ENCODE data around the gene ACTA2. TPM values are rescaled to one million over a fixed set of nuclear protein-coding genes. Genes with fewer than 3 reads are reported as not detected.
A peak's percentile ranks its signal among the peaks of the same experiment; 100 is the strongest.

Gene ACTA2
- polyA plus RNA-seq, 2 donors, result 164 to 713 TPM

DNA sequence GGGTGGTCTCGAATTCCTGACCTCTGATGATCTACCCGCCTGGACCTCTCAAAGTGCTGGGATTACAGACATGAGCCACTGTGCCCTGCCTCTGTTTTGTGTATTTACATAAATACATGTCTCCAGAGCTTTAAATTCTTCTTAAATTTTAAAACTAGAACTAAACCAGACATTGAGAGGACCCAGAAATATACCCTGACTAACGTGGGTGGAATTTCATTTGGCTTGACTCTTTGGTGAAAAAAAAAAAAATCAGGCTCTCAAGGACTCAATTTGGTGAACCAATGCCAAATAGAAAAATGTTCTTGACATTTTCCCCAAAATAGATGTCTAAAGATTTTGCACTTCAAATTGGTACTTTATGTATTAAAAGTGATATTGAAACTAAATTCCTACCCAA, 21.4 kb upstream of the ACTA2 start:
- H3K27me3 ChIP-seq (ENCODE audit: control insufficient read depth in 1 of 2, insufficient read depth in 2 of 2, low read length in 2 of 2), result no peaks in the 10 kb centered on the region
- H3K4me1 ChIP-seq (ENCODE audit: control insufficient read depth in 2 of 2, insufficient read depth in 2 of 2, low read length in 1 of 2), result no peaks in the 10 kb centered on the region
- H3K36me3 ChIP-seq (ENCODE audit: control insufficient read depth in 2 of 2, insufficient read depth in 2 of 2, low read length in 1 of 2), result no peaks in the 10 kb centered on the region
- H3K4me3 ChIP-seq (ENCODE audit: low read depth in 1 of 2, low read length in 2 of 2), result no peak overlapping the region
- H3K9me3 ChIP-seq (ENCODE audit: control insufficient read depth in 2 of 2, insufficient read depth in 1 of 2, low read depth in 1 of 2, low read length in 1 of 2), result no peaks in the 10 kb centered on the region
- H3K27ac ChIP-seq (ENCODE audit: low read depth in 2 of 2, low read length in 1 of 2), result peak overlapping the region in 1 of 2 donors; percentile 42
- WGBS, 2 donors, result 74 to 79% methylated on average over 3 of the region's 3 CpGs

DNA sequence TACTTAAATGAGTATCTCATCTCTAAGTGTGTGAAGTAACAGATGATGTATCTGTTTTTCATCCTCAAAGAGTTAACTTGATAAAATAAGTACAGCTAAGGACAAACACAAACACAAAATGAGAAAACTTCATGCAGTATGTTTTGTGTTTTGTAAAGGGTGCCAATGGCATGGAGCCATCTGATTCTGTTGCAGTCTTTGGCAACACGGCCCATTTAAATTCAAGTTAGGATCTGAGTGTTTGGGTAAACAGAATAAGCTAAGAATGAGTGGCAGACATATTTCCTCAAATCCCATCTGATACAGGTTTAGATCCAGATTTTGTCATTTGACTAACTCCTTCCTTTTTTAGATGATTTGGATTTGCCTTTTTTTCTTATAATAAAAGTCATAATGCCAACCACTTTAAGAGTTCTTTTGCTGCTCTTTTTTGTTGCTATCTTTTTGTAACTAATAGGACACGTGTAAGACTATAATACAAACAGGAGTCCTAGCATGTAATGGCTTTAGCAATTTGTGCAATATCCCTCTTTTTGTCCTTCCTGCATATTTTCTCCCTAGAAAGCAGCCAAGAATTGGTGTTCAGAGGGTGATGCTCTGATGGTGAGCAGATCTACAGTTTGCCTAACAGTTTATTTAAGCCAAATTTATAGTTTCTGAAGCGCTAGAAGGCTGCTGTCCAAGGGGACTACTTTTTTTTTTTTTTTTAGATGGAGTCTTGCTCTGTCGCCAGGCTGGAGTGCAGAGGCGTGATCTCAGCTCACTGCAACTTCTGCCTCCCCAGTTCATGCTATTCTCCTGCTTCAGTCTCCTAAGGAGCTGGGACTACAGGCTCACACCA, 18.9 kb upstream of the ACTA2 start:
- 62 to 65% methylated on average over 5 of the region's 5 CpGs for WGBS, 2 donors
- no peaks in the 10 kb centered on the region for H3K27me3 ChIP-seq (ENCODE audit: control insufficient read depth in 1 of 2, insufficient read depth in 2 of 2, low read length in 2 of 2)
- no peaks in the 10 kb centered on the region for H3K36me3 ChIP-seq (ENCODE audit: control insufficient read depth in 2 of 2, insufficient read depth in 2 of 2, low read length in 1 of 2)
- no peaks in the 10 kb centered on the region for H3K9me3 ChIP-seq (ENCODE audit: control insufficient read depth in 2 of 2, insufficient read depth in 1 of 2, low read depth in 1 of 2, low read length in 1 of 2)
- H3K27ac ChIP-seq (ENCODE audit: low read depth in 2 of 2, low read length in 1 of 2), result peak overlapping the region in 1 of 2 donors; percentile 13
- H3K4me1 ChIP-seq (ENCODE audit: control insufficient read depth in 2 of 2, insufficient read depth in 2 of 2, low read length in 1 of 2), result no peaks in the 10 kb centered on the region
- no peak overlapping the region for H3K4me3 ChIP-seq (ENCODE audit: low read depth in 1 of 2, low read length in 2 of 2)

DNA sequence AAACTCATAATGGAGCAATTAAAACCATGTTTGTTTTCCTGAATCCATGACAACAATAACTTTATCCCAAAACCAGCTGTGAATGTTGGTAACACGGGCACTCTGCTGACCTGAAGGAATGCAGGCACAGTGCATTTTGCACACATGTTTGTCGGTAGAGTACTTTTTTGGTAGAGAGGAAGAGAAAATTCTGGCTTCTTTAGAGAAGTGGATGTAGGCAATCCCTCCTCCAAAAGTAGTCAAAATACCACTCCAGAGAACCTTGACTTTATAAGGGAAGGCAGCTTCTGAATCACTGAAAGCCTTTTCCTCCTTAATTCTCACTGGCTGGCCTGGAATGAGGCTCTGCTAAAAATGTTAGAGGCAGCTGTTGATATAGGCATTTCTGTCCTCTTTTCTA, 15.8 kb upstream of the ACTA2 start:
- no peak overlapping the region for H3K27ac ChIP-seq (ENCODE audit: low read depth in 2 of 2, low read length in 1 of 2)
- no peaks in the 10 kb centered on the region for H3K27me3 ChIP-seq (ENCODE audit: control insufficient read depth in 1 of 2, insufficient read depth in 2 of 2, low read length in 2 of 2)
- H3K4me1 ChIP-seq (ENCODE audit: control insufficient read depth in 2 of 2, insufficient read depth in 2 of 2, low read length in 1 of 2), result no peaks in the 10 kb centered on the region
- H3K9me3 ChIP-seq (ENCODE audit: control insufficient read depth in 2 of 2, insufficient read depth in 1 of 2, low read depth in 1 of 2, low read length in 1 of 2), result no peaks in the 10 kb centered on the region
- H3K36me3 ChIP-seq (ENCODE audit: control insufficient read depth in 2 of 2, insufficient read depth in 2 of 2, low read length in 1 of 2), result no peaks in the 10 kb centered on the region
- WGBS, 2 donors, result 65 to 77% methylated on average over 2 of the region's 2 CpGs
- no peak overlapping the region for H3K4me3 ChIP-seq (ENCODE audit: low read depth in 1 of 2, low read length in 2 of 2)

DNA sequence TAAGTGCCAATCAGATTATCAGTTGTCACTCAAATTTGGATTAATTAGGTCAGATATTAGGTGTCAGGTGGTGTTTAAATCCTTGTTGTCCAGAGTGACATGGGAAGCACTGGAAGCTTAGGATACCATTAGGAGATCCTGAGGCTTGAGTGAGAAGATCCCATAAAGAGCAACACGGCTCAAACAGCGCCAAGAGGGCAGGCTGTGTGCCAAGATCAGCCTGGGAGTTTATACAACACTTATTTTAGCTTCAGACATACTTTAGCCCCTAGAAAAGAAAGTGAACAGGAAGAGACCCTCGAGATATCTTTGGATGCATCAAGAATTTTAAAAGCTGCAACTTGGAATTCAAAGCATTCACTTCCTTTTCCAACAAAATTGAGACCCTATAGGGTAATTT, 14.2 kb upstream of the ACTA2 start:
- 54% methylated on average over 3 of the region's 3 CpGs for WGBS, 2 donors
- H3K4me3 ChIP-seq (ENCODE audit: low read depth in 1 of 2, low read length in 2 of 2), result no peak overlapping the region
- H3K4me1 ChIP-seq (ENCODE audit: control insufficient read depth in 2 of 2, insufficient read depth in 2 of 2, low read length in 1 of 2), result no peaks in the 10 kb centered on the region
- H3K36me3 ChIP-seq (ENCODE audit: control insufficient read depth in 2 of 2, insufficient read depth in 2 of 2, low read length in 1 of 2), result no peaks in the 10 kb centered on the region
- peak overlapping the region in 1 of 2 donors; percentile 15 for H3K27ac ChIP-seq (ENCODE audit: low read depth in 2 of 2, low read length in 1 of 2)
- H3K27me3 ChIP-seq (ENCODE audit: control insufficient read depth in 1 of 2, insufficient read depth in 2 of 2, low read length in 2 of 2), result no peaks in the 10 kb centered on the region
- no peaks in the 10 kb centered on the region for H3K9me3 ChIP-seq (ENCODE audit: control insufficient read depth in 2 of 2, insufficient read depth in 1 of 2, low read depth in 1 of 2, low read length in 1 of 2)

DNA sequence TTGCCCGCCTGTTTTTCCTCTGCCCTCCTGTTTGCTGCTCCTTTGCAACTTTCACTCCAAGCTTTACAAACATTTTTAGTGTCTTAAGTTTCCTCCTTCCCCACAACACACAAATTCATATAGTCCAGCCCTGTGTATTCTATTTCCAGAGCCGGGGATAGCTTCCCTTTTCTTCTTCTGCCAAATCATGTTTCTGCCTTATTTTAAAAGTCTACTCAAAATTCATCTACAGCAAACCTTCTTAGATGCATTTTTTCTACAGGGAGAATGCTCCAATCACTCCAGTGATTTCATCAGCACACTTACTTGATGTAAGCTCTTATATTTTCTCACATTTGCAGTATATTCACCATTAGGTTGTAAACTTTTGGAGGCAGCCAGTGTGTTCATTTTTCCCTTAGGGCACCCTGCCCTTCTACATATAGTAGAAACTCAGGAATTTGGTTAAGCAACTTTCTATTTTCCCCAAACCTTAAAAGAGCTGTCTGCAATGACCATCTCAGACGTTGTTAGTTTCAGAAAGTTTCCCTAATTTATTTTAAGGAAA, 12.4 kb upstream of the ACTA2 start:
- H3K27ac ChIP-seq (ENCODE audit: low read depth in 2 of 2, low read length in 1 of 2), result no peak overlapping the region
- H3K4me3 ChIP-seq (ENCODE audit: low read depth in 1 of 2, low read length in 2 of 2), result no peak overlapping the region
- H3K9me3 ChIP-seq (ENCODE audit: control insufficient read depth in 2 of 2, insufficient read depth in 1 of 2, low read depth in 1 of 2, low read length in 1 of 2), result no peaks in the 10 kb centered on the region
- WGBS, 2 donors, result 48 to 59% methylated on average over 3 of the region's 3 CpGs
- no peaks in the 10 kb centered on the region for H3K27me3 ChIP-seq (ENCODE audit: control insufficient read depth in 1 of 2, insufficient read depth in 2 of 2, low read length in 2 of 2)
- H3K36me3 ChIP-seq (ENCODE audit: control insufficient read depth in 2 of 2, insufficient read depth in 2 of 2, low read length in 1 of 2), result no peaks in the 10 kb centered on the region
- no peaks in the 10 kb centered on the region for H3K4me1 ChIP-seq (ENCODE audit: control insufficient read depth in 2 of 2, insufficient read depth in 2 of 2, low read length in 1 of 2)

DNA sequence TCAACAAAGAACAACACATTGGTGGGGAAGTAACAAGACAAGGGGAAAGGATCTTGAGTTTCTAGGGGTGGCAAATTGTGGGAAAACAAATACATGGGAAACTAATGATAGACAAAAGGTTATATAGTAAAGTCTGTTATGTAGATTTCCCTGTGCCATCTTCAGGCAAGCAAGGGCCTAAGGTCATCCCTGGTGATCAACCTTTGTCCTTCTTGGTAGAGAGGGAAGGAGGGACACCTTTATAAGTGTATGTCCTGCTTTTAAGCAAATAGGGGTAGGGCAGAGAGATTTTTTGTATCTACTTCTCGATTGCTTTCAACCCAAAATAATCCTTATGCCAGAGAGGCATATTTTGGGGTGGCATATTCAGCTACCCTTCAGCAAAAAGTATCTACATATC, 11.8 kb upstream of the ACTA2 start:
- H3K27ac ChIP-seq (ENCODE audit: low read depth in 2 of 2, low read length in 1 of 2), result no peak overlapping the region
- H3K9me3 ChIP-seq (ENCODE audit: control insufficient read depth in 2 of 2, insufficient read depth in 1 of 2, low read depth in 1 of 2, low read length in 1 of 2), result no peaks in the 10 kb centered on the region
- no peaks in the 10 kb centered on the region for H3K27me3 ChIP-seq (ENCODE audit: control insufficient read depth in 1 of 2, insufficient read depth in 2 of 2, low read length in 2 of 2)
- H3K36me3 ChIP-seq (ENCODE audit: control insufficient read depth in 2 of 2, insufficient read depth in 2 of 2, low read length in 1 of 2), result no peaks in the 10 kb centered on the region
- no peak overlapping the region for H3K4me3 ChIP-seq (ENCODE audit: low read depth in 1 of 2, low read length in 2 of 2)
- H3K4me1 ChIP-seq (ENCODE audit: control insufficient read depth in 2 of 2, insufficient read depth in 2 of 2, low read length in 1 of 2), result no peaks in the 10 kb centered on the region
- WGBS, 2 donors, result 75 to 88% methylated on average over 1 of the region's 1 CpG

DNA sequence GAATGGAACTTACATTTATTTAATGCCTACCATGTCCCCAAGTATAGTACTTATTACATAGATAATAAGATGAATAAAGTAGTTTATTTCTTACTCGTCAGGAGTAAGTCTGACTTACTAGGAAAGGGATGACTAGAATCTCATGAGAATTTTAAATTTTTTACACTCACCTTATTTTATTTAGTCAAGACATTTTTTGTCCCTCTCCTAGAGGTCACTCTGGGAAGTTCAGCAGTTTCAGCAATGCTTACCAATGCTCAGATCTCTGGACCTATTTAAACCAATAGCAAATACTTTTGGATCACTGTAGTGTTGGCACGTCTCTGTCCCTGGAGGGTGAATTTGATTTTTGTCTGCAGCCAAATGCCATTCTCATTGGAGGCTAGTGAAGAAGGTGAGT, 10.7 kb upstream of the ACTA2 start:
- no peak overlapping the region for H3K4me3 ChIP-seq (ENCODE audit: low read depth in 1 of 2, low read length in 2 of 2)
- H3K36me3 ChIP-seq (ENCODE audit: control insufficient read depth in 2 of 2, insufficient read depth in 2 of 2, low read length in 1 of 2), result no peaks in the 10 kb centered on the region
- WGBS, 2 donors, result 74 to 84% methylated on average over 2 of the region's 2 CpGs
- no peaks in the 10 kb centered on the region for H3K27me3 ChIP-seq (ENCODE audit: control insufficient read depth in 1 of 2, insufficient read depth in 2 of 2, low read length in 2 of 2)
- H3K4me1 ChIP-seq (ENCODE audit: control insufficient read depth in 2 of 2, insufficient read depth in 2 of 2, low read length in 1 of 2), result no peaks in the 10 kb centered on the region
- no peaks in the 10 kb centered on the region for H3K9me3 ChIP-seq (ENCODE audit: control insufficient read depth in 2 of 2, insufficient read depth in 1 of 2, low read depth in 1 of 2, low read length in 1 of 2)
- H3K27ac ChIP-seq (ENCODE audit: low read depth in 2 of 2, low read length in 1 of 2), result no peak overlapping the region

DNA sequence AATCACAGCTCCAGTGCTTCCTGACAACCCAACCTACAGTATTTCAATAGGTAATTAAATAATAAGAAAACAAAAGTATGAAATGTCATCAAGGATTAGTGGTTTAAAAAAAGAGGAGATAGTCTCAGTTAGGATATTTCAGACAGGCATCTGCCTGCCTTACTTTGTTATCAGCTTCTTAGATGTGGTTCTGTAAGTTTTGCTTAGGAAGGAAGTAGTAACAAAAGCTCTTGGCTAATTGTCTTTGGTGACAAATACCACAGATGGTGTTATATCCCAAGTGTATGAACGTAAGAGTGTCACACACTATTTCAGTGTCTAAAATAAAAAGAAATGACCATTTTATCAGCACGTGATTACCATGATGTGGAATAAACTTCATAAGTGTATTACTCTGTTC, 9.8 kb upstream of the ACTA2 start:
- Histone ChIP-seq H3K9me3 (ENCODE audit: control insufficient read depth in 2 of 2, insufficient read depth in 1 of 2, low read depth in 1 of 2, low read length in 1 of 2) (no peaks in the 10 kb centered on the region), H3K27ac (ENCODE audit: low read depth in 2 of 2, low read length in 1 of 2) (no peak overlapping the region), H3K27me3 (ENCODE audit: control insufficient read depth in 1 of 2, insufficient read depth in 2 of 2, low read length in 2 of 2) (no peaks in the 10 kb centered on the region), H3K4me1 (ENCODE audit: control insufficient read depth in 2 of 2, insufficient read depth in 2 of 2, low read length in 1 of 2) (no peaks in the 10 kb centered on the region), H3K36me3 (ENCODE audit: control insufficient read depth in 2 of 2, insufficient read depth in 2 of 2, low read length in 1 of 2) (no peaks in the 10 kb centered on the region), H3K4me3 (ENCODE audit: low read depth in 1 of 2, low read length in 2 of 2) (no peak overlapping the region)
- 69 to 71% methylated on average over 2 of the region's 2 CpGs for WGBS, 2 donors

DNA sequence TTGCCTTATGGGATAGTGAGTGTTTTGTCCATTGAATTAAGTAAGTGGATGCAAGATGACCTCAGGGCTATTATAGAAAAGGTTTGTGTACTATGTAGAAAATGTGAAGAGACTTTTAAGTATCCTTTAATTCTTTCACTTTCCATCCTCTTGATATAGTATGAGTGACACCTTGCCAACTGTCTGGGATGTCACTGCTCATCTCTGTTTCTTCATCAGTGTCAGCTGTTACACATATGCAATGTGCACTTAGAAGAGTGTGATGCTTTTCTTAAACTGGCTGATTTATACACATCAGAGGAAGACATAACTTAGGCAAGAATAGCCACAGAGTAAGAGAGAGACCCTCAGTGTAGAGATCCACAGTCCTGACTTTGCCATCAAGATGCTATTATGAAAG, 8.7 kb upstream of the ACTA2 start:
- H3K36me3 ChIP-seq (ENCODE audit: control insufficient read depth in 2 of 2, insufficient read depth in 2 of 2, low read length in 1 of 2), result no peaks in the 10 kb centered on the region
- no peaks in the 10 kb centered on the region for H3K4me1 ChIP-seq (ENCODE audit: control insufficient read depth in 2 of 2, insufficient read depth in 2 of 2, low read length in 1 of 2)
- no peak overlapping the region for H3K4me3 ChIP-seq (ENCODE audit: low read depth in 1 of 2, low read length in 2 of 2)
- H3K9me3 ChIP-seq (ENCODE audit: control insufficient read depth in 2 of 2, insufficient read depth in 1 of 2, low read depth in 1 of 2, low read length in 1 of 2), result no peaks in the 10 kb centered on the region
- no peaks in the 10 kb centered on the region for H3K27me3 ChIP-seq (ENCODE audit: control insufficient read depth in 1 of 2, insufficient read depth in 2 of 2, low read length in 2 of 2)
- no peak overlapping the region for H3K27ac ChIP-seq (ENCODE audit: low read depth in 2 of 2, low read length in 1 of 2)

DNA sequence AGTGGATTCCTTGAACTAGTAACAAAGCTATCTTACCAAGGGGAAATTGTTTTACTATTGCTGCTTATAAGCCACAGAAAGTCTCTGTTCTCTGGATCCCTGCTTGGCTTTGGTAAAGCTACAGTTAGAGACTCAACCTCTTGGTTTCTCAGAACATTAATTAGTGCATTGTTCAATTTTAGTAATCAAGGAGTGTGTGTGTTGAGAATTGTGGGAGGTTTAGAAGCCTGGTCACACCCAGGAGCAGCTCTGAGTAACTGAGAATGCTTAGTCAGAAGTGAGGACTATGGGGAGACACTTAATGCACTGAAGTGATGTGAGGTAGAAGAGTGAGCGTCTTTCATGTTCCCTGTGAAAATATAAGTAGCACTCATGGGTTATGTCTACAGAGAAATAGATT, 8.2 kb upstream of the ACTA2 start:
- 92 to 97% methylated on average over 1 of the region's 1 CpG for WGBS, 2 donors
- Histone ChIP-seq H3K27me3 (ENCODE audit: control insufficient read depth in 1 of 2, insufficient read depth in 2 of 2, low read length in 2 of 2) (no peaks in the 10 kb centered on the region), H3K36me3 (ENCODE audit: control insufficient read depth in 2 of 2, insufficient read depth in 2 of 2, low read length in 1 of 2) (no peaks in the 10 kb centered on the region), H3K4me3 (ENCODE audit: low read depth in 1 of 2, low read length in 2 of 2) (no peak overlapping the region), H3K4me1 (ENCODE audit: control insufficient read depth in 2 of 2, insufficient read depth in 2 of 2, low read length in 1 of 2) (no peaks in the 10 kb centered on the region), H3K27ac (ENCODE audit: low read depth in 2 of 2, low read length in 1 of 2) (peak overlapping the region in 1 of 2 donors; percentile 4), H3K9me3 (ENCODE audit: control insufficient read depth in 2 of 2, insufficient read depth in 1 of 2, low read depth in 1 of 2, low read length in 1 of 2) (no peaks in the 10 kb centered on the region)
